ENCODE data around the gene APOA4. TPM values are rescaled to one million over a fixed set of nuclear protein-coding genes. Genes with fewer than 3 reads are reported as not detected.

Gene APOA4
- total RNA-seq, 4 donors from 2014 or later = 0.34 to 3.9 (median 2.3) TPM; not detected in 1

- no peak for DNase-seq (ENCODE audit: low spot score in 2 of 2)
- TF ChIP-seq CTCF (IDR thresholded peaks at IDR 0.05) = no peak
- no peak for TF ChIP-seq POLR2AphosphoS5 (IDR thresholded peaks at IDR 0.05)
- no peak for TF ChIP-seq EP300 (IDR thresholded peaks at IDR 0.05)
- no peak for TF ChIP-seq POLR2A (IDR thresholded peaks at IDR 0.05)
- Histone ChIP-seq H3K27ac (no peak overlapping the region), H3K4me1 (no peaks in the 10 kb centered on the region), H3K27me3 (no peaks in the 10 kb centered on the region), H3K36me3 (no peaks in the 10 kb centered on the region), H3K9me3 (no peaks in the 10 kb centered on the region), H3K4me3 (no peak overlapping the region)
- WGBS = 94% methylated on average over 2 of the region's 2 CpGs
Observed at GRCh38 chr11:116800610-116801009, 22.5 kb downstream of the APOA4 start.

- WGBS = 79% methylated on average over 5 of the region's 5 CpGs
- H3K4me3 ChIP-seq = no peak overlapping the region
- no peaks in the 10 kb centered on the region for H3K4me1 ChIP-seq
- no peaks in the 10 kb centered on the region for H3K27me3 ChIP-seq
- no peak for TF ChIP-seq CTCF (IDR thresholded peaks at IDR 0.05)
- no peak for TF ChIP-seq EP300 (IDR thresholded peaks at IDR 0.05)
- TF ChIP-seq POLR2A (IDR thresholded peaks at IDR 0.05) = no peak
- no peak for TF ChIP-seq POLR2AphosphoS5 (IDR thresholded peaks at IDR 0.05)
- DNase-seq (ENCODE audit: low spot score in 2 of 2) = no peak
- no peaks in the 10 kb centered on the region for H3K36me3 ChIP-seq
- H3K9me3 ChIP-seq = no peaks in the 10 kb centered on the region
- no peak overlapping the region for H3K27ac ChIP-seq
Observed at GRCh38 chr11:116798368-116798767, 24.7 kb downstream of the APOA4 start.

GRCh38 chr11:116797816-116798215 lies 25.3 kb downstream of the APOA4 start:
- WGBS = 85% methylated on average over 5 of the region's 5 CpGs
- no peak for DNase-seq (ENCODE audit: low spot score in 2 of 2)
- H3K36me3 ChIP-seq = no peaks in the 10 kb centered on the region
- no peaks in the 10 kb centered on the region for H3K9me3 ChIP-seq
- no peaks in the 10 kb centered on the region for H3K27me3 ChIP-seq
- no peak for TF ChIP-seq EP300 (IDR thresholded peaks at IDR 0.05)
- TF ChIP-seq POLR2AphosphoS5 (IDR thresholded peaks at IDR 0.05) = no peak
- TF ChIP-seq POLR2A (IDR thresholded peaks at IDR 0.05) = no peak
- TF ChIP-seq CTCF (IDR thresholded peaks at IDR 0.05) = no peak
- H3K4me1 ChIP-seq = no peaks in the 10 kb centered on the region
- H3K27ac ChIP-seq = no peak overlapping the region
- no peak overlapping the region for H3K4me3 ChIP-seq

- no peaks in the 10 kb centered on the region for H3K36me3 ChIP-seq
- no peaks in the 10 kb centered on the region for H3K9me3 ChIP-seq
- no peak overlapping the region for H3K27ac ChIP-seq
- no peak for DNase-seq (ENCODE audit: low spot score in 2 of 2)
- peaks cover under 1% of the 10 kb centered on the region for H3K4me1 ChIP-seq
- WGBS = 96% methylated on average over 1 of the region's 1 CpG
- no peak overlapping the region for H3K4me3 ChIP-seq
- TF ChIP-seq EP300 (IDR thresholded peaks at IDR 0.05) (no peak), POLR2A (IDR thresholded peaks at IDR 0.05) (no peak), CTCF (IDR thresholded peaks at IDR 0.05) (no peak), POLR2AphosphoS5 (IDR thresholded peaks at IDR 0.05) (no peak)
- H3K27me3 ChIP-seq = no peaks in the 10 kb centered on the region
Observed at GRCh38 chr11:116796548-116796947, 26.6 kb downstream of the APOA4 start.

- H3K4me3 ChIP-seq = no peak overlapping the region
- H3K27ac ChIP-seq = no peak overlapping the region
- peaks cover 2% of the 10 kb centered on the region for H3K27me3 ChIP-seq
- WGBS = 89% methylated on average over 2 of the region's 2 CpGs
- no peak for DNase-seq (ENCODE audit: low spot score in 2 of 2)
- H3K9me3 ChIP-seq = no peaks in the 10 kb centered on the region
- no peaks in the 10 kb centered on the region for H3K36me3 ChIP-seq
- peaks cover 7% of the 10 kb centered on the region for H3K4me1 ChIP-seq
- TF ChIP-seq POLR2AphosphoS5 (IDR thresholded peaks at IDR 0.05) (no peak), EP300 (IDR thresholded peaks at IDR 0.05) (no peak), CTCF (IDR thresholded peaks at IDR 0.05) (no peak), POLR2A (IDR thresholded peaks at IDR 0.05) (no peak)
Observed at GRCh38 chr11:116794851-116795250, 28.3 kb downstream of the APOA4 start.

Measured in suprapubic skin (tissue), 4 donors.